ENCODE results near the gene PLEKHM3. TPM values are rescaled to one million over a fixed set of nuclear protein-coding genes. Genes with fewer than 3 reads are reported as not detected.
A peak's percentile ranks its signal among the peaks of the same experiment; 100 is the strongest.

The PLEKHM3 gene
- total and polyA plus RNA-seq, 2 of the 13 experiments (the other 11 are each of a cell fraction or from before 2014, with no cell fraction given) = 4.5 to 4.7 TPM

DNA sequence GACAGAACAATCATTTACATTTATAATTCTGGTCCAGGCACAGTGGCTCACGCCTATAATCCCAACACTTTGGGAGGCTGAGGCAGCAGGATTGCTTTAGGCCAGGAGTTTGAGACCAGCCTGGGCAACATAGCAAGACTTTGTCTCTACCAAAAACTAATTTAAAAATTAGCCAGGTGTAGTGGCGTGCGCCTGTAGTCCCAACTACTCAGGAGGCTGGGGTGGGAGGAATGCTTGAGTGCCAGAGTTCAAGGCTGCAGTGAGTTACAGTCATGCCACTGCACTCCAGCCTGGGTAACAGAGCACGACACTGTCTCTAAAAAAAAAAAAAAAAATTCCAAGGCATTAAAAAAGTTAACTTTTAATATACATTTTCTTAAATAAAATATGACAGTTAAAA lies 88.1 kb downstream of the PLEKHM3 start (continued):
- TF ChIP-seq, protein P1, sequence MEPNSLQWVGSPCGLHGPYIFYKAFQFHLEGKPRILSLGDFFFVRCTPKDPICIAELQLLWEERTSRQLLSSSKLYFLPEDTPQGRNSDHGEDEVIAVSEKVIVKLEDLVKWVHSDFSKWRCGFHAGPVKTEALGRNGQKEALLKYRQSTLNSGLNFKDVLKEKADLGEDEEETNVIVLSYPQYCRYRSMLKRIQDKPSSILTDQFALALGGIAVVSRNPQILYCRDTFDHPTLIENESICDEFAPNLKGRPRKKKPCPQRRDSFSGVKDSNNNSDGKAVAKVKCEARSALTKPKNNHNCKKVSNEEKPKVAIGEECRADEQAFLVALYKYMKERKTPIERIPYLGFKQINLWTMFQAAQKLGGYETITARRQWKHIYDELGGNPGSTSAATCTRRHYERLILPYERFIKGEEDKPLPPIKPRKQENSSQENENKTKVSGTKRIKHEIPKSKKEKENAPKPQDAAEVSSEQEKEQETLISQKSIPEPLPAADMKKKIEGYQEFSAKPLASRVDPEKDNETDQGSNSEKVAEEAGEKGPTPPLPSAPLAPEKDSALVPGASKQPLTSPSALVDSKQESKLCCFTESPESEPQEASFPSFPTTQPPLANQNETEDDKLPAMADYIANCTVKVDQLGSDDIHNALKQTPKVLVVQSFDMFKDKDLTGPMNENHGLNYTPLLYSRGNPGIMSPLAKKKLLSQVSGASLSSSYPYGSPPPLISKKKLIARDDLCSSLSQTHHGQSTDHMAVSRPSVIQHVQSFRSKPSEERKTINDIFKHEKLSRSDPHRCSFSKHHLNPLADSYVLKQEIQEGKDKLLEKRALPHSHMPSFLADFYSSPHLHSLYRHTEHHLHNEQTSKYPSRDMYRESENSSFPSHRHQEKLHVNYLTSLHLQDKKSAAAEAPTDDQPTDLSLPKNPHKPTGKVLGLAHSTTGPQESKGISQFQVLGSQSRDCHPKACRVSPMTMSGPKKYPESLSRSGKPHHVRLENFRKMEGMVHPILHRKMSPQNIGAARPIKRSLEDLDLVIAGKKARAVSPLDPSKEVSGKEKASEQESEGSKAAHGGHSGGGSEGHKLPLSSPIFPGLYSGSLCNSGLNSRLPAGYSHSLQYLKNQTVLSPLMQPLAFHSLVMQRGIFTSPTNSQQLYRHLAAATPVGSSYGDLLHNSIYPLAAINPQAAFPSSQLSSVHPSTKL (CRISPR knock-in tag; IDR thresholded peaks at IDR 0.05) = peak; percentile 74
- TF ChIP-seq SOX13 (IDR thresholded peaks at IDR 0.05) (no peak), SOX13 (CRISPR knock-in tag; conservative IDR thresholded peaks at IDR 0.05 in 1 of 2, IDR thresholded peaks at IDR 0.05 in 1 of 2) (no peak; a peak in 1 of 4 replicates), TCF7 (IDR thresholded peaks at IDR 0.05; ENCODE audit: low read depth) (no peak), ZSCAN9 (CRISPR knock-in tag; IDR thresholded peaks at IDR 0.05; ENCODE audit: borderline replicate concordance) (0 out of 2 replicates have a peak, but pooled peaks have one; percentile 33), ATF7 (IDR thresholded peaks at IDR 0.05) (no peak), ATF7 (CRISPR knock-in tag; IDR thresholded peaks at IDR 0.05) (no peak), CENPT (CRISPR knock-in tag; IDR thresholded peaks at IDR 0.05; ENCODE audit: low read depth) (no peak), TBX3 (IDR thresholded peaks at IDR 0.05; ENCODE audit: borderline replicate concordance) (no peak), ZNF883 (CRISPR knock-in tag; IDR thresholded peaks at IDR 0.05; ENCODE audit: not compliant biosample characterization) (no peak), NFIB (CRISPR knock-in tag; IDR thresholded peaks at IDR 0.05; ENCODE audit: borderline replicate concordance) (no peak), RCOR2 (CRISPR knock-in tag; IDR thresholded peaks at IDR 0.05) (peak; percentile 78), SATB2 (CRISPR knock-in tag; IDR thresholded peaks at IDR 0.05) (no peak), ZBTB40 (IDR thresholded peaks at IDR 0.05) (no peak), ZBTB40 (CRISPR knock-in tag; IDR thresholded peaks at IDR 0.05) (no peak)
- TF ChIP-seq, protein P2, sequence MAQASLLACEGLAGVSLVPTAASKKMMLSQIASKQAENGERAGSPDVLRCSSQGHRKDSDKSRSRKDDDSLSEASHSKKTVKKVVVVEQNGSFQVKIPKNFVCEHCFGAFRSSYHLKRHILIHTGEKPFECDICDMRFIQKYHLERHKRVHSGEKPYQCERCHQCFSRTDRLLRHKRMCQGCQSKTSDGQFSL (CRISPR knock-in tag; IDR thresholded peaks at IDR 0.05) = no peak
- TF ChIP-seq, protein P3, sequence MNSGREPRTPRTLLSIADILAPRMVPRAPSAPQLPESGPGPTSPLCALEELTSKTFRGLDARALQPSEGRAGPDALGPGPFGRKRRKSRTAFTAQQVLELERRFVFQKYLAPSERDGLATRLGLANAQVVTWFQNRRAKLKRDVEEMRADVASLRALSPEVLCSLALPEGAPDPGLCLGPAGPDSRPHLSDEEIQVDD (CRISPR knock-in tag; IDR thresholded peaks at IDR 0.05; ENCODE audit: borderline replicate concordance) = no peak

Data from HepG2 (cell line).